ENCODE measurements around the gene CDH8. TPM values are rescaled to one million over a fixed set of nuclear protein-coding genes. Genes with fewer than 3 reads are reported as not detected.

The CDH8 gene, protein sequence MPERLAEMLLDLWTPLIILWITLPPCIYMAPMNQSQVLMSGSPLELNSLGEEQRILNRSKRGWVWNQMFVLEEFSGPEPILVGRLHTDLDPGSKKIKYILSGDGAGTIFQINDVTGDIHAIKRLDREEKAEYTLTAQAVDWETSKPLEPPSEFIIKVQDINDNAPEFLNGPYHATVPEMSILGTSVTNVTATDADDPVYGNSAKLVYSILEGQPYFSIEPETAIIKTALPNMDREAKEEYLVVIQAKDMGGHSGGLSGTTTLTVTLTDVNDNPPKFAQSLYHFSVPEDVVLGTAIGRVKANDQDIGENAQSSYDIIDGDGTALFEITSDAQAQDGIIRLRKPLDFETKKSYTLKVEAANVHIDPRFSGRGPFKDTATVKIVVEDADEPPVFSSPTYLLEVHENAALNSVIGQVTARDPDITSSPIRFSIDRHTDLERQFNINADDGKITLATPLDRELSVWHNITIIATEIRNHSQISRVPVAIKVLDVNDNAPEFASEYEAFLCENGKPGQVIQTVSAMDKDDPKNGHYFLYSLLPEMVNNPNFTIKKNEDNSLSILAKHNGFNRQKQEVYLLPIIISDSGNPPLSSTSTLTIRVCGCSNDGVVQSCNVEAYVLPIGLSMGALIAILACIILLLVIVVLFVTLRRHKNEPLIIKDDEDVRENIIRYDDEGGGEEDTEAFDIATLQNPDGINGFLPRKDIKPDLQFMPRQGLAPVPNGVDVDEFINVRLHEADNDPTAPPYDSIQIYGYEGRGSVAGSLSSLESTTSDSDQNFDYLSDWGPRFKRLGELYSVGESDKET
- not detected for total RNA-seq

DNA sequence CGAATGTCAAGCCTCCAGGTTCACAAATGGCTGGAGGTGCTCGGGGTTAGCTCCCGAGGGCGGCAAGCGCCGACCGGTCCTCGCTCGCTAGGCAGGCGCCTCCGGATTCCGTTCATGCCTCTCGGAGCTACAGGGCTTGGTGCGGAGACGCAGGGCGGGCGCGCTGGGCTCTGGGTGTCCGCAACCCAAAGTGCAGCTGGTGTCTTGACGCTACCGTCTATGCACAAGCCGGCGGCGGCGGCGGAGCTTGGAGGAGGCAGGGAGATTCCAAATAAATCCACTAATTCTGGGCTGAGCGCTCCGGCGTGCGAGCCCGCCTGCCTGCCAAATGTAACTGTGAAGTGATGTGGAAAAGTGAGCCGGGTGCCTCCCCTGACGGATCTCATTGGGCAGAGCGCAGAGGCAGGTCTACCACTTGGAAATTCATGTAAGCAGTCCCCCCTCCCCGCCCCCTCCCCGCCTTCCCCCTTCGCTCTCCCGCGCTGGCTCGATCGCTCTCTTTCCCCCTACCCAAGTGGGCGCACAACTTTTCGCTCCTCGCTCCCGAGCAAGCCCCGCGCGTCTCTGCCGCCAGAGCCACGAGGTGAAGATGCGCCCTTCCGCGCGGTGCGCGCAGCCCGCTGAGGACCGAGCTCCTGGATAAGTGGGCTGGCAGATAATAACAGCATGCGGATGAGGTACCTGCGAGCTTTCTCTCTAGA lies at the start of gene CDH8:
CDH8 (minus strand) TSS at position 338 of the 701 bp plus-strand sequence. CDS start 15,035 bp downstream, outside the sequence.
- Mint-ChIP-seq H3K27ac (no peak within 1 kb of the TSS), H3K4me3 (no peak within 1 kb of the TSS), H3K36me3 (ENCODE audit: low read depth) (no peaks in the 10 kb centered on the region), H3K9me3 (ENCODE audit: insufficient read depth) (peaks cover 3% of the 10 kb centered on the region), H3K4me1 (ENCODE audit: low read depth) (no peaks in the 10 kb centered on the region), H3K27me3 (ENCODE audit: low read depth) (peaks cover 20% of the 10 kb centered on the region)
- ATAC-seq (no peak), DNase-seq (no peak)
- CTCF ChIA-PET = no interaction called here
- POLR2A ChIA-PET = no interaction called here

DNA sequence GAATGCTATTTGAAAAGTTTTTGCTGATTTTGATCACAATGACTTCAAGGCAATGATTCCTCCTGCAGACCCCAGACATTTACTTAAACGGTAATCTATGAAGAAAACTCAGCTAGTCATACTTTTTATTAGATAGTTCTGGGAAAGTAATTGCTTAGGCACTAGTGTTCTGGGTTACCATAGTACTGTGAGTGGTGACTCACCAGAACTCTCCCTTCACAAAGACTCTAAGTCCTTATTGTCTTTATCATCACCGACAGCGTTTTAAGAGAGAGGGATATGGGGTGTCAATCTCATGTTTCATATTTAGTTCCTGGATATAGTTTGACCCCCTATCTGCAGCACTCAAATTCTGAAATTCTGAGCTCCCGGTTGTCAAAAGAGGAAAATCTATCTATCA lies 43.0 kb upstream of the CDH8 start:
- ChIA-PET CTCF (no interaction called here), POLR2A (no interaction called here)

GRCh38 chr16:62077998-62078397 lies 41.8 kb upstream of the CDH8 start:
- Mint-ChIP-seq H3K27ac (no peak overlapping the region), H3K27me3 (ENCODE audit: low read depth) (no peaks in the 10 kb centered on the region), H3K4me3 (no peak overlapping the region), H3K36me3 (ENCODE audit: low read depth) (no peaks in the 10 kb centered on the region), H3K9me3 (ENCODE audit: insufficient read depth) (no peaks in the 10 kb centered on the region), H3K4me1 (ENCODE audit: low read depth) (no peaks in the 10 kb centered on the region)
- DNase-seq (no peak), ATAC-seq (no peak)
- ChIA-PET CTCF (no interaction called here), POLR2A (no interaction called here)

More for the DNA sequence above, 43.0 kb upstream of the CDH8 start:
- Mint-ChIP-seq H3K36me3 (ENCODE audit: low read depth) (no peaks in the 10 kb centered on the region), H3K9me3 (ENCODE audit: insufficient read depth) (peaks cover 3% of the 10 kb centered on the region), H3K27me3 (ENCODE audit: low read depth) (no peaks in the 10 kb centered on the region), H3K4me1 (ENCODE audit: low read depth) (no peaks in the 10 kb centered on the region), H3K27ac (no peak overlapping the region), H3K4me3 (no peak overlapping the region)
- ATAC-seq (no peak), DNase-seq (no peak)

GRCh38 chr16:62076886-62077285 lies 40.6 kb upstream of the CDH8 start:
- H3K36me3 Mint-ChIP-seq (ENCODE audit: low read depth) = no peaks in the 10 kb centered on the region
- H3K4me3 Mint-ChIP-seq = no peak overlapping the region
- no peaks in the 10 kb centered on the region for H3K27me3 Mint-ChIP-seq (ENCODE audit: low read depth)
- DNase-seq (no peak), ATAC-seq (no peak)
- no peaks in the 10 kb centered on the region for H3K9me3 Mint-ChIP-seq (ENCODE audit: insufficient read depth)
- H3K4me1 Mint-ChIP-seq (ENCODE audit: low read depth) = no peaks in the 10 kb centered on the region
- H3K27ac Mint-ChIP-seq = no peak overlapping the region
- ChIA-PET CTCF (no interaction called here), POLR2A (no interaction called here)

DNA sequence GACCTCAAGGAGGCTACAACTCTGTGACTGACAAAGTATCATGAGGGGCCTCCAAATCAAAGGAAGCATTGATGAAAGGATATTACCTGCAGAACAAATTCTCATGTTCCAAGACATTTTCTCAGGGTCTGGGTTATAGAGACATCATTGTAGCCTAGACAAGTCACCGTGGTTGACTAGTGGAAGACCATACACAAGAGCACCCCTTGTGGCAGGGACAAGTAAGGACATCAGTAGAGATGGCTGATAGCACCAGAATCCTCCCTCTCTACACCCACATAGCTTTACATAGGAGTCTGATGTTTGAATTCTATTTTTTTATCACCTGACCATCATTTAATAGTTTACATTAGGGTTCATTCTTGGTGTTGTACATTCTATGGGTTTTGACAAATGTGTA lies 32.5 kb upstream of the CDH8 start:
- Mint-ChIP-seq H3K9me3 (ENCODE audit: insufficient read depth) (peaks cover 4% of the 10 kb centered on the region), H3K27me3 (ENCODE audit: low read depth) (no peaks in the 10 kb centered on the region), H3K36me3 (ENCODE audit: low read depth) (no peaks in the 10 kb centered on the region), H3K27ac (no peak overlapping the region), H3K4me3 (no peak overlapping the region), H3K4me1 (ENCODE audit: low read depth) (no peaks in the 10 kb centered on the region)
- DNase-seq = no peak
- ChIA-PET POLR2A (no interaction called here), CTCF (no interaction called here)
- ATAC-seq = no peak

- DNase-seq (no peak), ATAC-seq (no peak)
- H3K4me1 Mint-ChIP-seq (ENCODE audit: low read depth) = no peaks in the 10 kb centered on the region
- no peaks in the 10 kb centered on the region for H3K36me3 Mint-ChIP-seq (ENCODE audit: low read depth)
- H3K9me3 Mint-ChIP-seq (ENCODE audit: insufficient read depth) = peaks cover 8% of the 10 kb centered on the region
- H3K27ac Mint-ChIP-seq = no peak overlapping the region
- H3K4me3 Mint-ChIP-seq = no peak overlapping the region
- ChIA-PET CTCF (no interaction called here), POLR2A (no interaction called here)
- H3K27me3 Mint-ChIP-seq (ENCODE audit: low read depth) = no peaks in the 10 kb centered on the region
These were observed 31.7 kb upstream of the CDH8 start for GRCh38 chr16:62067981-62068380.

- H3K27me3 Mint-ChIP-seq (ENCODE audit: low read depth) = no peaks in the 10 kb centered on the region
- POLR2A ChIA-PET = interaction anchor here (0.6 kb wide), 1 partner anchor 290 kb away, joined by 3 read pairs; no protein-coding TSS in a partner anchor
- H3K36me3 Mint-ChIP-seq (ENCODE audit: low read depth) = no peaks in the 10 kb centered on the region
- no peak overlapping the region for H3K27ac Mint-ChIP-seq
- no peak overlapping the region for H3K4me3 Mint-ChIP-seq
- peaks cover 8% of the 10 kb centered on the region for H3K9me3 Mint-ChIP-seq (ENCODE audit: insufficient read depth)
- ATAC-seq (no peak), DNase-seq (no peak)
- CTCF ChIA-PET = no interaction called here
- H3K4me1 Mint-ChIP-seq (ENCODE audit: low read depth) = no peaks in the 10 kb centered on the region
These were observed 30.9 kb upstream of the CDH8 start for GRCh38 chr16:62067182-62067581.

DNA sequence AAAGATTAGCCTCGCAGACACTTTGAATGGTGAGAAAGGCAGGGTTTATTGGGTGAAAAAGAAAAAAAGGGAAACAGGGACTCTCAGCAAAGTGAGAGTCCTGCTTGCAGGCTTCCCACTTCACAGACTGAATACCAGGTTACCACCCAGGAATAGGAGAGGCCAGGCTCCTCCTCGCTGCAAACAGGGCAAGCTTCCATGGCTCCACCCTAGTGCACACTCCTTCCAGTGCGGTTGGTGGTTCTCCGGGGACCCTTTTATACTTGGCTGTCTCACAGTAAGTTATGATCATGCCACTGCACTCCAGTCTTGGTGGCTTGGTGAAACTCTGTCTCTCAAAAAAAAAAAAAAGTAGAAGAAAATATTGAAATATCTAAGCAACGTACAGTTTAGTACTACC lies 30.5 kb upstream of the CDH8 start:
- CTCF ChIA-PET = no interaction called here
- no peaks in the 10 kb centered on the region for H3K36me3 Mint-ChIP-seq (ENCODE audit: low read depth)
- no peak overlapping the region for H3K4me3 Mint-ChIP-seq
- H3K9me3 Mint-ChIP-seq (ENCODE audit: insufficient read depth) = peaks cover 8% of the 10 kb centered on the region
- POLR2A ChIA-PET = interaction anchor here (0.6 kb wide), 1 partner anchor 290 kb away, joined by 3 read pairs; no protein-coding TSS in a partner anchor
- H3K4me1 Mint-ChIP-seq (ENCODE audit: low read depth) = no peaks in the 10 kb centered on the region
- H3K27me3 Mint-ChIP-seq (ENCODE audit: low read depth) = no peaks in the 10 kb centered on the region
- ATAC-seq (no peak), DNase-seq (no peak)
- H3K27ac Mint-ChIP-seq = no peak overlapping the region

GRCh38 chr16:62064173-62064572 lies 27.9 kb upstream of the CDH8 start:
- no peak overlapping the region for H3K4me3 Mint-ChIP-seq
- ChIA-PET CTCF (no interaction called here), POLR2A (no interaction called here)
- no peak for ATAC-seq
- H3K36me3 Mint-ChIP-seq (ENCODE audit: low read depth) = no peaks in the 10 kb centered on the region
- no peak overlapping the region for H3K27ac Mint-ChIP-seq
- peaks cover 12% of the 10 kb centered on the region for H3K9me3 Mint-ChIP-seq (ENCODE audit: insufficient read depth)
- H3K4me1 Mint-ChIP-seq (ENCODE audit: low read depth) = no peaks in the 10 kb centered on the region
- no peaks in the 10 kb centered on the region for H3K27me3 Mint-ChIP-seq (ENCODE audit: low read depth)
- no peak for DNase-seq

DNA sequence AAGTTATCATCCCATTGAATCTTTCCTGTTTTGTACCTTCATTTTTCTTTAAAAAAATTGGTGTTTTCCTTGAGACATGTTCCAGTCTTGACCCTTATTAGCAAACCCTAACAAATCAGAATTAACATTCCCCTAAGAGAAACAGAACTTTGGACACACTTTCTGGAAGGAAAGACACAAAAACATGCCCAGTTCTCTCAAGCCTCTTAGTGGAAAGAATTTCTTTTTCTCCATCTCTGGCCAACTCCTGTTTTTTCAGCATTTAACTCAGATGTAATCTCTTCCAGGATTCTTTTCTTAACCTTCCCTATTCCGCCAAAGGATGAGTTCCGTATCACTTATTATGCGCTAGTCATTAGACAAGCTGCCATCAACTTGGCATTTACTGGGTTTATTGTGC lies 23.9 kb upstream of the CDH8 start:
- no peaks in the 10 kb centered on the region for H3K27me3 Mint-ChIP-seq (ENCODE audit: low read depth)
- ChIA-PET CTCF (no interaction called here), POLR2A (no interaction called here)
- no peaks in the 10 kb centered on the region for H3K4me1 Mint-ChIP-seq (ENCODE audit: low read depth)
- ATAC-seq = no peak
- peaks cover 8% of the 10 kb centered on the region for H3K9me3 Mint-ChIP-seq (ENCODE audit: insufficient read depth)
- no peak overlapping the region for H3K27ac Mint-ChIP-seq
- H3K36me3 Mint-ChIP-seq (ENCODE audit: low read depth) = no peaks in the 10 kb centered on the region
- no peak for DNase-seq
- H3K4me3 Mint-ChIP-seq = no peak overlapping the region

GRCh38 chr16:62059527-62059926 lies 23.3 kb upstream of the CDH8 start:
- CTCF ChIA-PET = no interaction called here
- Mint-ChIP-seq H3K36me3 (ENCODE audit: low read depth) (no peaks in the 10 kb centered on the region), H3K4me1 (ENCODE audit: low read depth) (no peaks in the 10 kb centered on the region), H3K27ac (no peak overlapping the region), H3K4me3 (no peak overlapping the region), H3K27me3 (ENCODE audit: low read depth) (no peaks in the 10 kb centered on the region), H3K9me3 (ENCODE audit: insufficient read depth) (peaks cover 8% of the 10 kb centered on the region)
- POLR2A ChIA-PET = no interaction called here
- DNase-seq = no peak
- no peak for ATAC-seq

- CTCF ChIA-PET = no interaction called here
- Mint-ChIP-seq H3K4me3 (no peak overlapping the region), H3K4me1 (ENCODE audit: low read depth) (no peaks in the 10 kb centered on the region), H3K36me3 (ENCODE audit: low read depth) (no peaks in the 10 kb centered on the region), H3K27ac (no peak overlapping the region), H3K27me3 (ENCODE audit: low read depth) (no peaks in the 10 kb centered on the region), H3K9me3 (ENCODE audit: insufficient read depth) (peaks cover 8% of the 10 kb centered on the region)
- ATAC-seq (no peak), DNase-seq (no peak)
- POLR2A ChIA-PET = no interaction called here
These were observed 22.2 kb upstream of the CDH8 start for GRCh38 chr16:62058412-62058811.

All from activated CD8-positive, alpha-beta T cell treated with anti-CD3 and anti-CD28 coated beads, Interleukin-2, amount 10 ng/mL, durations not matched to agents 7 days and 5 days (primary cell).